Neural progenitor cell (in vitro differentiated cells): ENCODE data around the gene SASS6. TPM values are rescaled to one million over a fixed set of nuclear protein-coding genes. Genes with fewer than 3 reads are reported as not detected.

ENCODE experiments used
- DNase-seq: peaks from one replicate; pipeline ENCODE4 v3.0.0-alpha.2; 2016; ENCODE audit warnings: low spot score
- H2AFZ ChIP-seq: fragments of 200-600 bp; sonication (generic); replicated peaks from 2 replicates; pipeline ENCODE4 v1.6.1; 2016; ENCODE audit warnings: antibody characterized with exemption
- H3F3A ChIP-seq: fragments of 200-600 bp; sonication (generic); 2 replicates; pipeline ENCODE4 v1.6.1; 2016; ENCODE audit warnings: antibody characterized with exemption, low read depth
- H3K27ac ChIP-seq: fragments of 200-600 bp; sonication (generic); 2 replicates; pipeline ENCODE4 v1.5.1; 2016; ENCODE audit warnings: mild to moderate bottlenecking
- H3K27me3 ChIP-seq: fragments of 200-600 bp; sonication (generic); 2 replicates; pipeline ENCODE4 v1.6.1; 2016; ENCODE audit warnings: mild to moderate bottlenecking, moderate library complexity
- H3K36me3 ChIP-seq: fragments of 200-600 bp; sonication (generic); 2 replicates; pipeline ENCODE4 v1.5.1; 2016
- H3K4me1 ChIP-seq: fragments of 200-600 bp; sonication (generic); 2 replicates; pipeline ENCODE4 v1.6.1; 2016; ENCODE audit warnings: mixed run types
- H3K4me2 ChIP-seq: fragments of 200-600 bp; sonication (generic); 2 replicates; pipeline ENCODE4 v1.6.1; 2016
- H3K4me3 ChIP-seq: fragments of 200-600 bp; sonication (generic); 2 replicates; pipeline ENCODE4 v1.5.1; 2016
- H3K79me2 ChIP-seq: fragments of 200-600 bp; sonication (generic); 2 replicates; pipeline ENCODE4 v1.6.1; 2016; ENCODE audit warnings: low read depth
- H3K9ac ChIP-seq: fragments of 200-600 bp; sonication (generic); 2 replicates; pipeline ENCODE4 v1.6.1; 2016
- H3K9me3 ChIP-seq: fragments of 200-600 bp; sonication (generic); 2 replicates; pipeline ENCODE4 v1.5.1; 2016; ENCODE audit warnings: low read depth
- H4K20me1 ChIP-seq: fragments of 200-600 bp; sonication (generic); 2 replicates; pipeline ENCODE4 v1.6.1; 2016; ENCODE audit warnings: low read depth
- H3K27ac Mint-ChIP-seq: 3 replicates; pipeline ENCODE4 v1.8.0; 2021; ENCODE audit warnings: mixed read lengths
- H3K27me3 Mint-ChIP-seq: 2 replicates; pipeline ENCODE4 v1.8.0; 2022; ENCODE audit warnings: low read depth, mild to moderate bottlenecking, inconsistent platforms, moderate library complexity, mixed read lengths; ENCODE audit not compliant: insufficient read depth
- H3K36me3 Mint-ChIP-seq: 3 replicates; pipeline ENCODE4 v1.8.0; 2021; ENCODE audit warnings: mixed read lengths
- H3K4me1 Mint-ChIP-seq: 3 replicates; pipeline ENCODE4 v1.8.0; 2021; ENCODE audit warnings: mixed read lengths
- H3K4me3 Mint-ChIP-seq: 3 replicates; pipeline ENCODE4 v1.8.0; 2021; ENCODE audit warnings: mild to moderate bottlenecking, moderate library complexity, mixed read lengths
- H3K9me3 Mint-ChIP-seq: 3 replicates; pipeline ENCODE4 v1.8.0; 2020; ENCODE audit warnings: mixed read lengths
- EZH2 ChIP-seq: fragments of 200-600 bp; sonication (generic); IDR thresholded peaks from 2 replicates; pipeline ENCODE4 v1.6.1; 2017; ENCODE audit warnings: antibody characterized with exemption, mild to moderate bottlenecking, moderate library complexity
- EZH2phosphoT487 ChIP-seq: fragments of 200-600 bp; sonication (generic); IDR thresholded peaks from 2 replicates; pipeline ENCODE4 v1.6.1; 2017; ENCODE audit warnings: antibody characterized with exemption
- total RNA-seq: library from RNA; depleted of rRNA; stranded (reverse); fragments of >200 nt; gene quantifications from 2 replicates; pipeline ENCODE4 v1.2.3, GENCODE V29; 2015; ENCODE audit warnings: low replicate concordance
- TF ChIP-seq, protein P1 (sequence below): fragments of 200-600 bp; sonication (generic); IDR thresholded peaks from 2 replicates; pipeline ENCODE4 v1.5.1; 2017; ENCODE audit warnings: antibody characterized with exemption, mild to moderate bottlenecking

SASS6 gene
- total RNA-seq, 1 donor from 2014 or later, result 31.7 TPM

DNA sequence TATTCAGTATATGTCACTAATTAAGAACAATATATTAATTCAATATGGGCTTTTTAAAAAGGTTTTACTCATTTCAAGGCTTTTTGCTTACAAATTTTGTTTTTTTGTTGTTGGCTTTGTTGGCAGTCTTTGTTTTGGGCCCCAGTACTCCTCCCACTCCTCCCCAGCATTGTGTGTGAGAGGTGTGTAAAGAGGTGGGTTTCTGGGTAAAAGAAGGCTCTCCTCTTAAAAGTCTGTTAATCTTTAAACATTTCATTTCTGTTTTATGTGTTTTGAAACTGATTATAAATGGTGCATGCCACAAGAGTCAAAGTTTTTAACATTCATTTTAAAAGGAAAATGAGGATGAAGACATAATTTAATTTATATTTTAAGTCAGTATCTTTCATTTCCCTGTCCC, 79.6 kb downstream of the SASS6 start:
- peaks cover 12% of the 10 kb centered on the region for H3K4me1 Mint-ChIP-seq
- peaks cover 95% of the 10 kb centered on the region for H3K79me2 ChIP-seq

GRCh38 chr1:100051893-100052292, 80.8 kb downstream of the SASS6 start:
- Histone ChIP-seq H3K9me3 (no peaks in the 10 kb centered on the region), H3K4me1 (peaks cover 14% of the 10 kb centered on the region), H3K27me3 (no peaks in the 10 kb centered on the region), H3K79me2 (peaks cover 97% of the 10 kb centered on the region), H3K4me2 (no peak overlapping the region), H2AFZ (no peak overlapping the region), H3F3A (no peaks in the 10 kb centered on the region), H3K27ac (no peak overlapping the region), H3K36me3 (peaks cover 5% of the 10 kb centered on the region), H3K9ac (no peak overlapping the region), H4K20me1 (peaks cover 52% of the 10 kb centered on the region), H3K4me3 (no peak overlapping the region)
- Mint-ChIP-seq H3K27me3 (no peaks in the 10 kb centered on the region), H3K9me3 (peaks cover 4% of the 10 kb centered on the region), H3K4me3 (no peak overlapping the region), H3K4me1 (peaks cover 12% of the 10 kb centered on the region), H3K27ac (no peak overlapping the region), H3K36me3 (peaks cover 43% of the 10 kb centered on the region)
- no peak for DNase-seq
- TF ChIP-seq EZH2 (no peak), EZH2phosphoT487 (no peak)
- TF ChIP-seq, protein P1, sequence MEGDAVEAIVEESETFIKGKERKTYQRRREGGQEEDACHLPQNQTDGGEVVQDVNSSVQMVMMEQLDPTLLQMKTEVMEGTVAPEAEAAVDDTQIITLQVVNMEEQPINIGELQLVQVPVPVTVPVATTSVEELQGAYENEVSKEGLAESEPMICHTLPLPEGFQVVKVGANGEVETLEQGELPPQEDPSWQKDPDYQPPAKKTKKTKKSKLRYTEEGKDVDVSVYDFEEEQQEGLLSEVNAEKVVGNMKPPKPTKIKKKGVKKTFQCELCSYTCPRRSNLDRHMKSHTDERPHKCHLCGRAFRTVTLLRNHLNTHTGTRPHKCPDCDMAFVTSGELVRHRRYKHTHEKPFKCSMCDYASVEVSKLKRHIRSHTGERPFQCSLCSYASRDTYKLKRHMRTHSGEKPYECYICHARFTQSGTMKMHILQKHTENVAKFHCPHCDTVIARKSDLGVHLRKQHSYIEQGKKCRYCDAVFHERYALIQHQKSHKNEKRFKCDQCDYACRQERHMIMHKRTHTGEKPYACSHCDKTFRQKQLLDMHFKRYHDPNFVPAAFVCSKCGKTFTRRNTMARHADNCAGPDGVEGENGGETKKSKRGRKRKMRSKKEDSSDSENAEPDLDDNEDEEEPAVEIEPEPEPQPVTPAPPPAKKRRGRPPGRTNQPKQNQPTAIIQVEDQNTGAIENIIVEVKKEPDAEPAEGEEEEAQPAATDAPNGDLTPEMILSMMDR, result no peak

More for the DNA sequence above, 79.6 kb downstream of the SASS6 start:
- Histone ChIP-seq H3K4me3 (no peak overlapping the region), H3K9me3 (no peaks in the 10 kb centered on the region), H3F3A (no peaks in the 10 kb centered on the region), H3K9ac (no peak overlapping the region), H3K4me1 (peaks cover 11% of the 10 kb centered on the region), H3K36me3 (peaks cover 5% of the 10 kb centered on the region), H2AFZ (no peak overlapping the region), H3K4me2 (no peak overlapping the region), H3K27ac (no peak overlapping the region), H3K27me3 (no peaks in the 10 kb centered on the region), H4K20me1 (peaks cover 45% of the 10 kb centered on the region)
- no peak overlapping the region for H3K4me3 Mint-ChIP-seq
- H3K27me3 Mint-ChIP-seq, result no peaks in the 10 kb centered on the region
- H3K27ac Mint-ChIP-seq, result no peak overlapping the region
- no peaks in the 10 kb centered on the region for H3K9me3 Mint-ChIP-seq
- TF ChIP-seq, protein P1, result no peak
- TF ChIP-seq EZH2phosphoT487, result no peak
- TF ChIP-seq EZH2, result no peak
- DNase-seq, result no peak
- H3K36me3 Mint-ChIP-seq, result peaks cover 38% of the 10 kb centered on the region

- H3K27me3 Mint-ChIP-seq, result no peaks in the 10 kb centered on the region
- H3K27me3 ChIP-seq, result no peaks in the 10 kb centered on the region
- H3K79me2 ChIP-seq, result peaks cover 97% of the 10 kb centered on the region
- no peaks in the 10 kb centered on the region for H3K9me3 ChIP-seq
- peaks cover 9% of the 10 kb centered on the region for H3K9me3 Mint-ChIP-seq
- TF ChIP-seq, protein P1, result no peak
- H3K4me1 Mint-ChIP-seq, result peaks cover 12% of the 10 kb centered on the region
- H3K4me1 ChIP-seq, result peaks cover 14% of the 10 kb centered on the region
- H3K4me2 ChIP-seq, result no peak overlapping the region
- no peak overlapping the region for H3K9ac ChIP-seq
- H3K27ac Mint-ChIP-seq, result no peak overlapping the region
- peaks cover 52% of the 10 kb centered on the region for H4K20me1 ChIP-seq
- no peak overlapping the region for H3K4me3 Mint-ChIP-seq
- H3K36me3 ChIP-seq, result peaks cover 5% of the 10 kb centered on the region
- no peak overlapping the region for H2AFZ ChIP-seq
- DNase-seq, result no peak
- no peak overlapping the region for H3K27ac ChIP-seq
- no peaks in the 10 kb centered on the region for H3F3A ChIP-seq
- H3K4me3 ChIP-seq, result no peak overlapping the region
- H3K36me3 Mint-ChIP-seq, result peaks cover 44% of the 10 kb centered on the region
Measured at GRCh38 chr1:100051401-100051800, 81.3 kb downstream of the SASS6 start.
